ENCODE measurements around the gene KIF1B.
A peak's percentile ranks its signal among the peaks of the same experiment; 100 is the strongest.

KIF1B gene

GRCh38 chr1:10209905-10210810 is at the start of gene KIF1B:
KIF1B (plus strand) TSS chr1:10210570; CDS start chr1:10232329, 21,759 bp downstream.
- peak; percentile 98 for DNase-seq (ENCODE audit: low spot score)

GRCh38 chr1:10160907-10161490 is 49.4 kb upstream of the KIF1B start:
- DNase-seq (ENCODE audit: low spot score), result peak; percentile 64

GRCh38 chr1:10161541-10162290 is 48.7 kb upstream of the KIF1B start:
- peak; percentile 39 for DNase-seq (ENCODE audit: low spot score)

GRCh38 chr1:10168912-10169514 is 41.4 kb upstream of the KIF1B start:
- DNase-seq (ENCODE audit: low spot score), result no peak

- no peak for DNase-seq (ENCODE audit: low spot score)
These were observed 40.2 kb upstream of the KIF1B start for GRCh38 chr1:10170239-10170574.

GRCh38 chr1:10171105-10171767 is 39.1 kb upstream of the KIF1B start:
- DNase-seq (ENCODE audit: low spot score), result no peak

GRCh38 chr1:10171995-10172669 is 38.2 kb upstream of the KIF1B start:
- no peak for DNase-seq (ENCODE audit: low spot score)

GRCh38 chr1:10173582-10173981 is 36.8 kb upstream of the KIF1B start:
- DNase-seq (ENCODE audit: low spot score), result no peak

- DNase-seq (ENCODE audit: low spot score), result no peak
These were observed 32.5 kb upstream of the KIF1B start for GRCh38 chr1:10177876-10178275.

GRCh38 chr1:10178597-10179405 is 31.6 kb upstream of the KIF1B start:
- DNase-seq (ENCODE audit: low spot score), result peak; percentile 18

GRCh38 chr1:10179406-10180091 is 30.8 kb upstream of the KIF1B start:
- DNase-seq (ENCODE audit: low spot score), result peak; percentile 67

GRCh38 chr1:10181154-10181553 is 29.2 kb upstream of the KIF1B start:
- no peak for DNase-seq (ENCODE audit: low spot score)

- DNase-seq (ENCODE audit: low spot score), result no peak
These were observed 24.6 kb upstream of the KIF1B start for GRCh38 chr1:10185759-10186158.

GRCh38 chr1:10186331-10187025 is 23.9 kb upstream of the KIF1B start:
- DNase-seq (ENCODE audit: low spot score), result no peak

GRCh38 chr1:10187026-10187334 is 23.4 kb upstream of the KIF1B start:
- no peak for DNase-seq (ENCODE audit: low spot score)

- no peak for DNase-seq (ENCODE audit: low spot score)
These were observed 22.2 kb upstream of the KIF1B start for GRCh38 chr1:10188133-10188650.

GRCh38 chr1:10189659-10190058 is 20.7 kb upstream of the KIF1B start:
- DNase-seq (ENCODE audit: low spot score), result no peak

GRCh38 chr1:10192263-10192662 is 18.1 kb upstream of the KIF1B start:
- DNase-seq (ENCODE audit: low spot score), result no peak

GRCh38 chr1:10193288-10193687 is 17.1 kb upstream of the KIF1B start:
- no peak for DNase-seq (ENCODE audit: low spot score)
